HEK293 (cell line): Measurements from ENCODE around the gene EML1.

Experiments
- SALL2 ChIP-seq: fragments of 450-650 bp; formaldehyde crosslinking; IDR thresholded peaks from 2 replicates; pipeline ENCODE4 v1.5.0; 2017; ENCODE audit warnings: missing biosample characterization, mild to moderate bottlenecking, missing genetic modification characterization, borderline replicate concordance
- ZNF394 ChIP-seq: fragments of 450-650 bp; formaldehyde crosslinking; IDR thresholded peaks from 2 replicates; pipeline ENCODE4 v1.5.1; 2016; ENCODE audit warnings: missing biosample characterization, missing genetic modification characterization, mild to moderate bottlenecking, moderate library complexity, borderline replicate concordance
- ZNF501 ChIP-seq: fragments of 450-650 bp; formaldehyde crosslinking; IDR thresholded peaks from 2 replicates; pipeline ENCODE4 v1.5.1; 2016; ENCODE audit warnings: missing biosample characterization, missing genetic modification characterization
- ZSCAN23 ChIP-seq: fragments of 450-650 bp; formaldehyde crosslinking; IDR thresholded peaks from 2 replicates; pipeline ENCODE4 v1.5.1; 2016; ENCODE audit warnings: missing biosample characterization, missing genetic modification characterization

DNA sequence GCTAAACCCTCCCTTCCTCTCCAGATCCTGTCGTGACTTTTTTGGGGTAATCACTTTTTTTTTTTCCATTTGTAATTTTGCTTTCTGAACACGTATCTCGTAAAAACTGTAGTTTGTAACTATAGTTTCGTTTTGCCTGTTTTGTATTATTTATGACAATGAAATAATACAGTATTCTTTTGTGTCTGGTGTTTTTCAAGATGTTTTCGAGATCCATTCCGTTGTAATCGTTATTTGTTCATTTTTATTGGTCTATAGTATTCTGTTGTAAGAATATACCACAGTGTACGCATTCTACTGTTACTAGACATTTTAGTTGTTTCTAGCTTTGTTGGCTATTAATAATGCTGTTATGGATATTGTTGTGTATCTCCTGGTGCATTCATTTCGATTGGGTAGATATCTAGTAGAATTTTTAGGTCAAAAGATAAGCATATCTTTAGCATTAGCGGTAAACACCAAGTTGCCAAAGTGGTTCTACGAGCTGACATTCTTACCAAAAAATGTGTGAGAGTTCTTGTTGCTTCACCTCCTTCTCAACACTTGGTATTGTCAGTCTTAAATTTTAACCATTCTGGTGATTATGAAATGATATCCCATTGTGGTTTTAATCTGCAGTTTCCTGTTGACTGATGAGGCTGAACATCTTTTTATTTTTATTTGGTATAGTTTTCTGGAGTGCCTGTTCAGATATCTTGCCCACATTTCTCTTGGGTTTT, 179.7 kb downstream of the EML1 start:
- TF ChIP-seq ZNF501 (tag by site-specific recombination): no peak
- no peak for TF ChIP-seq ZNF394
- no peak for TF ChIP-seq SALL2 (tag by site-specific recombination)
- TF ChIP-seq ZSCAN23: no peak
